ENCODE measurements around the gene TSTD1. TPM values are rescaled to one million over a fixed set of nuclear protein-coding genes. Genes with fewer than 3 reads are reported as not detected.

The TSTD1 gene
- total and polyA plus RNA-seq, 10 of the 15 experiments (the other 5 are each of a cell fraction or from before 2014, with no cell fraction given), result 33.3 to 145 (median 89.4) TPM

GRCh38 chr1:161059293-161059692 lies 20.5 kb upstream of the TSTD1 start:
- peaks cover 10 to 12% of the 10 kb centered on the region in 2 experiments for H3K36me3 ChIP-seq (ENCODE audit: control insufficient read depth in 2 of 2, insufficient read depth in 2 of 2, low read length in 1 of 2)
- ATAC-seq (no peak), FAIRE-seq (no peak), DNase-seq (ENCODE audit: low read depth, low spot score) (no peak)
- in situ Hi-C loops (cut with MboI), result no loop called here
- H3K9me3 ChIP-seq (replicated peaks; ENCODE audit: control insufficient read depth, insufficient read depth, low read length), result no peaks in the 10 kb centered on the region
- no peak overlapping the region for H3K4me2 ChIP-seq (ENCODE audit: control insufficient read depth, insufficient read depth)
- no peaks in the 10 kb centered on the region for H4K20me1 ChIP-seq (ENCODE audit: control insufficient read depth, insufficient read depth)
- H3K79me2 ChIP-seq (ENCODE audit: control insufficient read depth, insufficient read depth, low read length), result peaks cover 25% of the 10 kb centered on the region
- peaks cover 9% of the 10 kb centered on the region; the same call in 1 of the 2 replicates for H3K4me1 ChIP-seq (ENCODE audit: control insufficient read depth, insufficient read depth, low read length)
- H2AFZ ChIP-seq (ENCODE audit: control insufficient read depth, low read depth, low read length), result no peak overlapping the region
- ChIA-PET CTCF (interaction anchor here (1.0 to 1.2 kb wide), 3 partner anchors 12 to 69 kb away, joined by 3 to 4 read pairs (median 3); partner anchors contain the start of gene USF1), SMC1A (ENCODE audit: uncharacterized antibody, unreplicated experiment) (interaction anchor here (0.6 to 2.5 kb wide), 6 partner anchors 9 to 232 kb away, joined by 3 to 10 read pairs (median 4); partner anchors contain the start of genes ARHGAP30, KLHDC9 and USF1), POLR2A (interaction anchor here (1.1 to 1.6 kb wide), 2 partner anchors 12 to 27 kb away, joined by 3 to 15 read pairs; no protein-coding TSS in a partner anchor), RAD21 (ENCODE audit: unreplicated experiment) (interaction anchor here (0.9 kb wide), 1 partner anchor 13 kb away, joined by 4 read pairs; no protein-coding TSS in a partner anchor)
- intact Hi-C loops (cut with micrococcal nuclease; ENCODE audit: unreplicated experiment), result no loop called here
- no TSS peak for BruUV-seq (replicated peaks)
- H3K4me3 ChIP-seq, result no peak overlapping the region
- no peak overlapping the region for H3K9ac ChIP-seq (ENCODE audit: control insufficient read depth, insufficient read depth, low read length)
- TF ChIP-seq KLF5 (IDR thresholded peaks at IDR 0.05; ENCODE audit: partially characterized antibody), result no peak
- no peak for TF ChIP-seq KDM1A (IDR thresholded peaks at IDR 0.05; ENCODE audit: borderline replicate concordance)
- TF ChIP-seq SIX5 (IDR thresholded peaks at IDR 0.05; ENCODE audit: low read depth, low read length, severe bottlenecking), result no peak
- TF ChIP-seq POLR2AphosphoS5 (IDR thresholded peaks at IDR 0.05; ENCODE audit: low read length), result no peak
- TF ChIP-seq CREM (IDR thresholded peaks at IDR 0.05; ENCODE audit: low read depth), result no peak
- TF ChIP-seq ZBTB40 (IDR thresholded peaks at IDR 0.05; ENCODE audit: borderline replicate concordance), result no peak
- TF ChIP-seq MEF2A (IDR thresholded peaks at IDR 0.05; ENCODE audit: insufficient read depth, low read depth, low read length), result no peak
- TF ChIP-seq NBN (IDR thresholded peaks at IDR 0.05), result no peak
- TF ChIP-seq JUND (IDR thresholded peaks at IDR 0.05; ENCODE audit: low read depth, low read length), result no peak
- no peak for TF ChIP-seq CBFB (IDR thresholded peaks at IDR 0.05; ENCODE audit: low read depth)
- no peak for TF ChIP-seq REST (IDR thresholded peaks at IDR 0.05; ENCODE audit: low read depth, low read length)
- TF ChIP-seq NR2F1 (conservative IDR thresholded peaks at IDR 0.05), result no peak
- TF ChIP-seq NFIC (IDR thresholded peaks at IDR 0.05; ENCODE audit: low read depth, low read length), result no peak
- TF ChIP-seq SMAD5 (IDR thresholded peaks at IDR 0.05; ENCODE audit: low read depth), result no peak
- TF ChIP-seq EP300 (IDR thresholded peaks at IDR 0.05; ENCODE audit: borderline replicate concordance in 1 of 2, control insufficient read depth in 1 of 2, low read depth in 2 of 2, low read length in 2 of 2), result no peak
- TF ChIP-seq BHLHE40 (IDR thresholded peaks at IDR 0.05; ENCODE audit: borderline replicate concordance in 1 of 2, low read depth in 2 of 2, low read length in 1 of 2), result no peak
- TF ChIP-seq DPF2 (IDR thresholded peaks at IDR 0.05), result no peak
- WGBS (ENCODE audit: insufficient coverage, insufficient replicate concordance, low lambda C conversion rate, missing lambda C conversion rate), result 95% methylated on average over 6 of the region's 6 CpGs
- H3K27ac ChIP-seq (ENCODE audit: control insufficient read depth, insufficient read depth), result peak overlapping the region; percentile 40
- H3K27me3 ChIP-seq (replicated peaks in 1 of 2; ENCODE audit: control insufficient read depth in 2 of 2, insufficient read depth in 2 of 2, low read length in 1 of 2), result no peaks in the 10 kb centered on the region
